Left cardiac atrium (tissue), 4 donors: ENCODE results near the gene KRT16. TPM values are rescaled to one million over a fixed set of nuclear protein-coding genes. Genes with fewer than 3 reads are reported as not detected.

Experiments
- ATAC-seq, 2 donors: fragments of 200-7000 bp; cut with Tn5 transposase; one replicate each; pipeline ENCODE4 v1.9.1; 2020; ENCODE audit warnings: mild to moderate bottlenecking in 2 of 2, moderate library complexity in 2 of 2
- DNase-seq: peaks from one replicate; pipeline ENCODE4 v3.0.0-alpha.2; 2020
- intact Hi-C, 2 donors: fragments of 100-400 bp; cut with DNase I; formaldehyde crosslinking; loops; one replicate each; pipeline versions ENCODE4 v1.14.1 to v1.15.1; 2022 to 2023
- total RNA-seq, 2 donors: library from RNA; stranded (reverse); fragmentation: NEBNext Ultra II Directional; extraction: Animal tissue kit (Norgen Biotek cat#: 25700); gene quantifications; one replicate each; pipeline ENCODE4 v1.2.1, GENCODE V29; 2021
- donor health status: DM: no; HTN: yes; CAD: no.
- donor health status: DM: no; HTN: yes; CAD: no; lungs with severe emphysema.
- donor health status: DM: yes; HTN: yes; CAD: no.
- donor health status: Dilated cardiomyopathy.

The KRT16 gene
- total RNA-seq, 2 donors from 2014 or later = 0.44 to 1.1 TPM

GRCh38 chr17:41575336-41575735 is 37.2 kb downstream of the KRT16 start:
- intact Hi-C loops = no loop called here

GRCh38 chr17:41571561-41572434 is 40.8 kb downstream of the KRT16 start, which contains the start of gene KRT9:
TSS of gene KRT9 (minus strand) at chr17:41572059. CDS start at chr17:41571992, 67 bp downstream.
- intact Hi-C loops = no loop called here
- ATAC-seq (no peak), DNase-seq (no peak)

More at GRCh38 chr17:41575336-41575735, 37.2 kb downstream of the KRT16 start:
- DNase-seq = no peak
- no peak for ATAC-seq

- ATAC-seq (no peak), DNase-seq (no peak)
- intact Hi-C loops = no loop called here
Observed at GRCh38 chr17:41567317-41567716, 45.2 kb downstream of the KRT16 start.

- DNase-seq (no peak), ATAC-seq (no peak)
- intact Hi-C loops = no loop called here
Observed at GRCh38 chr17:41565338-41565737, 47.2 kb downstream of the KRT16 start.

GRCh38 chr17:41563607-41564170 is 48.9 kb downstream of the KRT16 start:
- no peak for DNase-seq
- no peak for ATAC-seq
- intact Hi-C loops = no loop called here

- ATAC-seq (no peak), DNase-seq (no peak)
- intact Hi-C loops = no loop called here
Observed at GRCh38 chr17:41561554-41561953, 51.0 kb downstream of the KRT16 start.

Other genes with a start within 250 kb of the KRT16 start
- gene KRT33B, start 243.0 kb downstream of the KRT16 start, total RNA-seq = not detected
- not detected for gene KRT34, start 230.5 kb downstream of the KRT16 start, total RNA-seq
- not detected for gene KRT31, start 215.2 kb downstream of the KRT16 start, total RNA-seq
- not detected for gene KRT37, start 188.2 kb downstream of the KRT16 start, total RNA-seq
- not detected for gene KRT38, start 171.8 kb downstream of the KRT16 start, total RNA-seq
- not detected for gene KRT32, start 145.4 kb downstream of the KRT16 start, total RNA-seq
- not detected for gene KRT35, start 131.6 kb downstream of the KRT16 start, total RNA-seq
- gene KRT36, start 122.9 kb downstream of the KRT16 start, total RNA-seq = not detected
- gene KRT13, start 107.2 kb downstream of the KRT16 start, total RNA-seq = not detected
- gene KRT15, start 93.9 kb downstream of the KRT16 start, total RNA-seq = under 1 TPM; 0.24 to 0.37 TPM
- 10 to 100 TPM; 13.7 to 21.0 TPM for gene KRT19, start 84.5 kb downstream of the KRT16 start, total RNA-seq
- not detected for gene KRT9, start 40.7 kb downstream of the KRT16 start, total RNA-seq
- under 1 TPM; 0.41 to 0.58 TPM for gene KRT14, start 25.9 kb downstream of the KRT16 start, total RNA-seq
- gene KRT17, start 11.8 kb upstream of the KRT16 start, total RNA-seq = not detected
- gene EIF1, start 76.1 kb upstream of the KRT16 start, total RNA-seq = 1,000 to 10,000 TPM in 1 of 2 donors, 100 to 1,000 TPM in 1; 883 to 1,102 TPM
- not detected for gene GAST, start 99.6 kb upstream of the KRT16 start, total RNA-seq
- gene HAP1, start 121.9 kb upstream of the KRT16 start, total RNA-seq = not detected
- gene JUP, start 173.9 kb upstream of the KRT16 start, total RNA-seq = 100 to 1,000 TPM; 117 to 139 TPM
- gene P3H4, start 199.2 kb upstream of the KRT16 start, total RNA-seq = 10 to 100 TPM; 12.0 to 13.8 TPM
- 10 to 100 TPM; 33.0 to 47.3 TPM for gene FKBP10, start 200.2 kb upstream of the KRT16 start, total RNA-seq
- gene NT5C3B, start 223.5 kb upstream of the KRT16 start, total RNA-seq = 10 to 100 TPM; 27.8 to 42.1 TPM
- under 1 TPM; 0.18 to 0.32 TPM for gene KLHL10, start 225.1 kb upstream of the KRT16 start, total RNA-seq